ENCODE results near the gene SOD2.
"Not testable (repeated sequence)": the region's sequence is repeated elsewhere in the genome, so short reads cannot be mapped to it uniquely, and the experiment has no call there.

Gene SOD2

GRCh38 chr6:159681191-159681880 lies 11.7 kb downstream of the SOD2 start:
- no peak for DNase-seq

- no peak for DNase-seq
Observed at GRCh38 chr6:159680104-159680503, 12.9 kb downstream of the SOD2 start.

GRCh38 chr6:159679091-159680077 lies 13.7 kb downstream of the SOD2 start:
- DNase-seq = no peak

- DNase-seq = no peak
Observed at GRCh38 chr6:159678574-159678973, 14.5 kb downstream of the SOD2 start.

GRCh38 chr6:159677506-159678165 lies 15.4 kb downstream of the SOD2 start:
- DNase-seq = no peak

- DNase-seq = no peak
Observed at GRCh38 chr6:159676890-159677505, 16.0 kb downstream of the SOD2 start.

GRCh38 chr6:159676236-159676635 lies 16.8 kb downstream of the SOD2 start:
- DNase-seq = not testable (repeated sequence)

GRCh38 chr6:159665868-159666635 lies 27.0 kb downstream of the SOD2 start:
- DNase-seq = no peak

GRCh38 chr6:159663368-159663889 lies 29.6 kb downstream of the SOD2 start:
- not testable (repeated sequence) for DNase-seq

GRCh38 chr6:159661977-159662376 lies 31.1 kb downstream of the SOD2 start:
- DNase-seq = not testable (repeated sequence)

- DNase-seq = no peak
Observed at GRCh38 chr6:159655409-159655988, 37.5 kb downstream of the SOD2 start.

- peak; percentile 39 for DNase-seq
Observed at GRCh38 chr6:159654483-159655098, 38.5 kb downstream of the SOD2 start.

GRCh38 chr6:159650314-159650713 lies 42.7 kb downstream of the SOD2 start:
- no peak for DNase-seq

- DNase-seq = no peak
Observed at GRCh38 chr6:159649441-159649840, 43.6 kb downstream of the SOD2 start.

GRCh38 chr6:159646733-159647132 lies 46.3 kb downstream of the SOD2 start:
- DNase-seq = no peak

- DNase-seq = no peak
Observed at GRCh38 chr6:159646116-159646515, 46.9 kb downstream of the SOD2 start.

GRCh38 chr6:159645640-159646039 lies 47.4 kb downstream of the SOD2 start:
- DNase-seq = no peak

Data from central memory CD4-positive, alpha-beta T cell (primary cell).